ENCODE data around the gene RAB1B.
A peak's percentile ranks its signal among the peaks of the same experiment; 100 is the strongest.

The RAB1B gene

DNA sequence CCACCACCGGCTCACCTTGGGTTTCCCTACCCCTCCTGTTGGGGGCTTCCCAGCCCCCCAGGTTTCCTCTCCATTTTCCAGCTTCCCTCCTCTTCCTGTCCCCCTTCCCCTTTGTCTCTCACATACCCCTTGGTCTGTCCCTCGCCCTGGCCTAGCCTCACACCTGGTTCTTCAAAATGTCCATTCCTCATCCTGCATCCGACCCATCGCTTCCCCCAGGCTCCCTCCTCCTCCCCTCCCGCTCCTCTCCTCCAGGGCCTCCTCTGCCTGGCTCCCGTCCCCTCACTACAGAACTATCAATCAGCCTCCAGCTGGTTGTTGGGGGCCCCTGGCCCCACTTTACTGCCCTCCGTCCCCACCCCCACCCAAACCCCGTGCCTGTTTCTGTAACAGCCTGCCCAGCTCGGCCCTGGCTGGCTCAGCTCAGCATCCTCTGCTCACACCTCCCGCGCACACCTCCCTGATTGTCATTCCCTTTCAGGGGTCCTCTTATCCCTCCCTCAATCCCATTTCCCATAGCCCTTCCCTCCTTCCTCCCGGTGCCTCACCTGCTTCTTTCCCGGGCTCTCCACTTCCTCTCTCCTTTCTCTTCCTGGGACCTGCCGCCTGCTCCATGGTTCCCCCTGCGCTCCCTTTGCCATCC is 10.8 kb downstream of the RAB1B start:
- H3K27me3 Mint-ChIP-seq (ENCODE audit: low read depth) = peaks cover 4% of the 10 kb centered on the region
- H3K4me1 Mint-ChIP-seq = peaks cover 25% of the 10 kb centered on the region
- peak overlapping the region in 1 of 3 experiments; percentile 28 for H3K27ac Mint-ChIP-seq
- H3K4me3 Mint-ChIP-seq = peak overlapping the region; percentile 79 to 84 (median 81)
- H3K9me3 Mint-ChIP-seq = no peaks in the 10 kb centered on the region
- TF ChIP-seq, protein P1, sequence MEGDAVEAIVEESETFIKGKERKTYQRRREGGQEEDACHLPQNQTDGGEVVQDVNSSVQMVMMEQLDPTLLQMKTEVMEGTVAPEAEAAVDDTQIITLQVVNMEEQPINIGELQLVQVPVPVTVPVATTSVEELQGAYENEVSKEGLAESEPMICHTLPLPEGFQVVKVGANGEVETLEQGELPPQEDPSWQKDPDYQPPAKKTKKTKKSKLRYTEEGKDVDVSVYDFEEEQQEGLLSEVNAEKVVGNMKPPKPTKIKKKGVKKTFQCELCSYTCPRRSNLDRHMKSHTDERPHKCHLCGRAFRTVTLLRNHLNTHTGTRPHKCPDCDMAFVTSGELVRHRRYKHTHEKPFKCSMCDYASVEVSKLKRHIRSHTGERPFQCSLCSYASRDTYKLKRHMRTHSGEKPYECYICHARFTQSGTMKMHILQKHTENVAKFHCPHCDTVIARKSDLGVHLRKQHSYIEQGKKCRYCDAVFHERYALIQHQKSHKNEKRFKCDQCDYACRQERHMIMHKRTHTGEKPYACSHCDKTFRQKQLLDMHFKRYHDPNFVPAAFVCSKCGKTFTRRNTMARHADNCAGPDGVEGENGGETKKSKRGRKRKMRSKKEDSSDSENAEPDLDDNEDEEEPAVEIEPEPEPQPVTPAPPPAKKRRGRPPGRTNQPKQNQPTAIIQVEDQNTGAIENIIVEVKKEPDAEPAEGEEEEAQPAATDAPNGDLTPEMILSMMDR (IDR thresholded peaks at IDR 0.05; ENCODE audit: unreplicated experiment in 3 of 3) = no peak
- H3K36me3 Mint-ChIP-seq (ENCODE audit: low read depth) = peaks cover 15% of the 10 kb centered on the region

GRCh38 chr11:66280428-66280827 is 12.0 kb downstream of the RAB1B start:
- Mint-ChIP-seq H3K4me3 (peak overlapping the region; percentile 23 to 79 (median 39)), H3K27me3 (ENCODE audit: low read depth) (peaks cover 4% of the 10 kb centered on the region), H3K9me3 (no peaks in the 10 kb centered on the region)

DNA sequence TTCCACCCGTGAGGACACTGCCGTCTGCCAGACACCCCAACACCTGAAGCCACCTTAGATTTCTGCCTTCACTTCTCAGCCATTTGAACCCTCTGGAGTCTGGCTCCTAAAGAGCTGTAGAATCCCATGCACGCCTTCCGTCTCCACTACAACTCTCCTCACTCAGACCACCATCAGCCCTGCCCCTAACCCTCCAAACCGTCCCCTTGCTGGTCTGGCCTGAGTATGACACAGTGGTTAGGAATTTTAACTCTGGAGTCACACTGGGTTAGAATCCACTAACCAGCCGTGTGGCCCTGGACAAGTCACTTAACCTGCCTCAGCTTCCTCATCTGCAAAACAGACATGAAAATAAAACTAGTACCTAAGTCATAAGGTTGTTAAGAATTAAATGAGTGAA is 12.6 kb downstream of the RAB1B start:
- no peak overlapping the region for H3K27ac Mint-ChIP-seq
- peaks cover 12% of the 10 kb centered on the region for H3K4me1 Mint-ChIP-seq
- peak overlapping the region; percentile 3 to 64 (median 55) for H3K4me3 Mint-ChIP-seq
- H3K27me3 Mint-ChIP-seq (ENCODE audit: low read depth) = peaks cover 4% of the 10 kb centered on the region
- peaks cover 3% of the 10 kb centered on the region for H3K36me3 Mint-ChIP-seq (ENCODE audit: low read depth)
- H3K9me3 Mint-ChIP-seq = no peaks in the 10 kb centered on the region
- TF ChIP-seq, protein P1 (IDR thresholded peaks at IDR 0.05; ENCODE audit: unreplicated experiment in 3 of 3) = no peak

More at GRCh38 chr11:66280428-66280827, 12.0 kb downstream of the RAB1B start:
- TF ChIP-seq, protein P1 (IDR thresholded peaks at IDR 0.05; ENCODE audit: unreplicated experiment in 3 of 3) = no peak
- no peak overlapping the region for H3K27ac Mint-ChIP-seq
- peaks cover 5% of the 10 kb centered on the region for H3K36me3 Mint-ChIP-seq (ENCODE audit: low read depth)
- peaks cover 15% of the 10 kb centered on the region for H3K4me1 Mint-ChIP-seq

- TF ChIP-seq, protein P1 (IDR thresholded peaks at IDR 0.05; ENCODE audit: unreplicated experiment in 3 of 3) = no peak
- no peak overlapping the region for H3K27ac Mint-ChIP-seq
- peaks cover 16% of the 10 kb centered on the region for H3K4me1 Mint-ChIP-seq
- H3K27me3 Mint-ChIP-seq (ENCODE audit: low read depth) = peaks cover 4% of the 10 kb centered on the region
- peak overlapping the region in 2 of 3 experiments; percentile 30 to 37 for H3K4me3 Mint-ChIP-seq
- H3K9me3 Mint-ChIP-seq = no peaks in the 10 kb centered on the region
- H3K36me3 Mint-ChIP-seq (ENCODE audit: low read depth) = no peaks in the 10 kb centered on the region
Measured at GRCh38 chr11:66281776-66282467, 13.5 kb downstream of the RAB1B start.

- Mint-ChIP-seq H3K4me1 (peaks cover 16% of the 10 kb centered on the region), H3K27me3 (ENCODE audit: low read depth) (peaks cover 4% of the 10 kb centered on the region), H3K27ac (no peak overlapping the region), H3K9me3 (no peaks in the 10 kb centered on the region), H3K36me3 (ENCODE audit: low read depth) (no peaks in the 10 kb centered on the region), H3K4me3 (peak overlapping the region in 1 of 3 experiments; percentile 35)
- TF ChIP-seq, protein P1 (IDR thresholded peaks at IDR 0.05; ENCODE audit: unreplicated experiment in 3 of 3) = peak; percentile 95 to 96 (median 95)
Measured at GRCh38 chr11:66282468-66283455, 14.3 kb downstream of the RAB1B start.
